SIG-M5 treated with dmso at 0.1 percent for 504 hours (cell line): Measurements from ENCODE around the gene IL1RAPL1.
"Not testable (repeated sequence)": the region's sequence is repeated elsewhere in the genome, so short reads cannot be mapped to it uniquely, and the experiment has no call there.

Source experiments
- DNase-seq: peaks from one replicate; lab custom pipeline; 2025; ENCODE audit not compliant: unreplicated experiment; lab: John Stamatoyannopoulos, UW

IL1RAPL1 gene

DNA sequence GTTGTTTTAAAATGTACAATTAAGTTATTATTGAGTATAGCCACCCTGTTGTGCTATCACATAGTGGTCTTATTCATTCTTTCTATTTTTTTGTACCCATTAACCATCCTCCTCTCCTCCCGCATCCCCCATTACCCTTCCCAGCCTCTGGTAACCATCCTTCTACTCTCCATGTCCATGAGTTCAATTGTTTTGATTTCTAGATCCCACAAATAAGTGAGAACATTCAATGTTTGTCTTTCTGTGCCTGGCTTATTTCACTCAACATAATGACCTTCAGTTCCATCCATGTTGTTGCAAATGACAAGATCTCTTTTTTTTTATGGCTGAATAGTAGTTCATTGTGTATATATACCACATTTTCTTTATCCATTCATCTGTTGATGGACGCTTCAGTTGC lies 179.3 kb downstream of the IL1RAPL1 start:
- not testable (repeated sequence) for DNase-seq

DNA sequence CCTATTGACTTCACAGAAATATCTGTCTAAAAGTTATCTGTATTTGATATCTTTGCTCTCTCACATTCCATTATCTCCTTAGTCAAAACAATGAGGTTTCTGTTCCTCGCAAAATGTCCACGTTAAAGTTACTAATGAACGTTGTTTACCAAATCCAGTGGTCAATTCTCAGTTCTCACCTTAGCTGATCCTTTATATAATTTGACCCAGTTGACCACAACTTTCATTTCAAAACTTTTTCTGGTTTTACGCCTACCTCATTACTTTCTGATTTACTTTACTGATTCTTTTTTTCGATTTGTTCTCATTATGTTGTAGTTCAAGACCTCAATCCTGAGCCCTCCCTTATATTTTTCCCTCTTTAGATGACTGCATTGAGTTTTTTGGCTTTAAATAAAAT lies 186.6 kb downstream of the IL1RAPL1 start:
- no peak for DNase-seq

DNA sequence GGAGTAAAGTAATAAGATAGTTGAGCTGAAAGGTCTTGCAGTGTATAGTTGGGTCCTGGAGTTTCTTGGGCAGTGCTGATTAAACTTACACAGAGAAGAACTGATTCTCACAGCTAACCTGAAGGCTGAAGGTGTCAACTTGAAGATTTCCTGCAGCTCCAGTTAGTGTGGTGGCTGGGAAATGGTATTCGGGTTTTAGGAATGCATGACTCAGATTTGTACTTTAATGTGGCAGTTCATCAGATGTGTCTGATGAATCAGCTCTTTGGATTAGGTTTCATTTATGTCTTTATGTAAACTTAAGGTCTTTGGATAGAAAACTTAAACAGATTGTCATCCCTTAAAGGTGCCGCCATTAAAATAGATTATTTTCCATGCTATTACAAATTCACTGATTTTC lies 200.0 kb downstream of the IL1RAPL1 start:
- no peak for DNase-seq

DNA sequence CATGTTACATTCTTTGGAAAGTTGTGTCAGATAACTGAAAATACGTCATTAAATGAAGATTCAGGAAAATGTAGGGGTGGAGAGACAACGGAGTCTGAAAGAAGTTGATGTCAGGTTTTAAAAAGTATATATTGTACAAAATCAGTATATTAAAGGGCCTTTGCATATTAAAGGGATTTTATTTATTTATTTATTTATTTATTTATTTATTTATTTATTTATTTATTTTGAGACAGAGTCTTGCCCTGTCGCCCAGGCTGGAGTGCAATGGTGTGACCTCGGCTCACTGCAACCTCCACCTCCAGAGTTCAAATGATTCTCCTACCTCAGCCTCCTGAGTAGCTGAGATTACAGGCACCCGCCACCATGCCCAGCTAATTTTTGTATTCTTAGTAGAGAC lies 213.4 kb downstream of the IL1RAPL1 start:
- DNase-seq: not testable (repeated sequence)

DNA sequence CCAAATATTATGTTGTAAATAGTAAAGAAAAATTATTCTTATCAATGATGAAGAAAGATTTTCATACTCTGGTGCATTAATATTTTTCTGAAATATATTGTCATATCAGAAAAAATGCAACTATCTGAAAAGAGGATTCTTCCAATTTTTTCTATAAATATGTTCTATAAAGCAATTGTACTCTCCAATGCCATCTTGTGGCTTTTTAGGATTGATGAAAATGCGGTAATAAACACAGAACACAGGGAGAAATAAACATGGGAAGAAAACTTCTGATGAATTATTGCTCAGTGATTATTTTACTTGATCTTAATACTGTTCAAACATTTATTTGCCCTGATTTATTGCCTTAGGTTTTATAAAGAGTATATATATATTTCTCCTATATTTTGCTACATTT lies 215.4 kb downstream of the IL1RAPL1 start:
- DNase-seq: no peak

DNA sequence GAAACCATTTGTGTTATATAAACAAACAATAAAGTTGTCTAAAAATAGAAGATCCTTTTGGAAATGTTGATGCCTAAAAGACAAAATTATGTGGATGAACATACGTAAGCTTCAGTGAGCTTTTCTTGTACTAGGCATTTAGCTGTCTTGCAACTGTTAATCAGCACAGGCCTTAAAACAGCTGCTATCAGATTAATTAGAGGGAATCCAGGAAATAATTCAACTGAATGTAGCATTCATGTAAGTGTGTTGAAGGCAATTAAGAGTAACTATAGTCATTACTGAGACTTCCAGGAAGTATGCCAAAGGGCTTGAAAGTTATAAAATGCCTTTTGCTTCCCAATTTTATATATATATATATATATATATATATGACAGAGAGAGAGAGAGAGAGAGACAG lies 248.7 kb downstream of the IL1RAPL1 start:
- DNase-seq: no peak

DNA sequence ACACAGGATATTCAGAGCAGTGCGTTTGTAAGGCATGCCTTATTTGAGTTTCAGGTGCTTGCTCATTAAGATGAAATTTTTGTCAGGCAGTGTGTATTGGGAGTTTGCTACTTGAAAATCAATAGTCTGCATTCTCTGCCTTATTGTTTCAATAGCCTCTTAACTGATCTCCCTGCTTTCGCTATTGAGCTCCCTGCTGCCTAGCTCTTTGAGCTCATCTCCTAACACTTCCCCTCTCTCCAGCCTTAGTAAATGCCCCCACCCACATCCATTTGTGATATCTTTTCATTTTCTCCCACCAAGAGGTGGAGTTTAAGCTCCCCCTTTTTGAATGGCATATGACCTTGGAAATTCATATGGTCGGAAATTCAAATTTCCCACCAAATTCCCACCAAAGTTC lies 256.6 kb downstream of the IL1RAPL1 start:
- DNase-seq: no peak

DNA sequence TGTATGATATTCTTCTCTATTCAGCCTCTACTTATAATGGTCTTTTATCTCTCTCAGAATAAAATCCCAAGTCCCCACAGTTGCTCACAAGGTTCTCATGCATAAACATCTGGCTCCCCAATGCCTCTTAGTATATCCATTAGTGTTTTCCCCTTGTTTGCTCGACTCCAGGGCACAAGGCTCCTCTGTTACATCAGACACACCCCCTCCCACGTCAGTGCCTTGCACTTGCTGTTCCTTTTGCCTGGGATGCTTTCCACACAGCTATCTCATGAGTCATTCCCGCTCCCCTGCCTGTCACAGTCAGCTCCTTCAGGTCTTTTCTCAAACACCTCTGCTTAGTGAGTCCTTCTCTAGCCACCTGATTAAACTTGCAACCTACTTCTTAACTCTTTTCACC lies 260.2 kb downstream of the IL1RAPL1 start:
- DNase-seq: no peak

DNA sequence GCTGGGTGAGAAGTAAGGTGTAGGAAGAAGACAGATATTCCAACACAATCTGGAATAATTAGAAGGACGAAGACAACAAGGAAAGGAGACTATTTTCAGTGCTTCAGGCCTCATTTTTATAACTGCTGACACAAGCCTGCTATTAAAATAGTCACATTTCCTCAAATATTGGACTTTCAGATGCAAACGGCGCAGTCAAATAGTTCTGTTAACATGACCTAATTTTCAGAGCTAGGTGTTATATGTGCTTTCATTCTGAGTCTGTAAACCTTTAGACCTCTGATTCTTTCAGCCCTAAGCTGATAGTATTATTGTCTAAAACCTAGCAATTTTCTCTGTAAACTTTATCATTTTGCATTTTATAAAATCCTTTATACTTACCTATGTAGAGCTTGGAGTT lies 261.5 kb downstream of the IL1RAPL1 start:
- DNase-seq: no peak

DNA sequence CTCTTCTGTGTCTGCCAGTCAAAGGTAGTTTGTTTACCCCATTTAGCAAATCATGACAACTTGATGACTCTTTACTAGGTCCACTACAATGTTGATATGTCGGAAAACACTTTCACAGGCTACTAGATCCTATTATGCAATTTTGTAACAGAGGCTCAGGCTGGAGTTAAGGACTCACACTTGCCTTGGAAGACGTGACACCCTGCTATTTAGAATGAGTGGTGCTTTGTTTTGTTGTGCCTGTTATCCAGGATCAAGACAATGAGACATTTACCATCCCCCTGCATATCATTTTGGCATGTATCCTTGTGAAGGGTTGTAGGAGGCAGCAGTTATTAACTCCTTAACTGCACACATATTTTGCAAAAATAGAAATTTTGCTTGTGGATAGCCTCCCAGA lies 263.7 kb downstream of the IL1RAPL1 start:
- DNase-seq: no peak

DNA sequence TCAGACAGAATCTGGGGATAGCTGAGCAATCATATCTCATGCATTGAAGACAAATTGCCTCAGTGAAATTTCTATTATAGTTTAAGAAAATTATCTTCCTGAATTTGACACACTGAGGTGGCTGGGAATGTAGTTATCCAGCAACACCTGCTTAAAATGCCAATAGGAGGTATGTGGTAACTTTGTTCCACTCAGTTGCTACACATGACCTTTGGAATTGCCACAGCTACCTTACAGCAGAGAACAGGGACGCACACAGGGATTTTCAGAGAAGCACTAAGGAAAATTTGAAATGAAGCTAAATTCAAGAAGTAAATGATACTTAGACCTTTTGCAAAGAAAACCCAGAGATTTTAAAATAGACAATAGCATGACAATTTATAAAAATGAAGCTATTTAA lies 264.6 kb downstream of the IL1RAPL1 start:
- DNase-seq: no peak

DNA sequence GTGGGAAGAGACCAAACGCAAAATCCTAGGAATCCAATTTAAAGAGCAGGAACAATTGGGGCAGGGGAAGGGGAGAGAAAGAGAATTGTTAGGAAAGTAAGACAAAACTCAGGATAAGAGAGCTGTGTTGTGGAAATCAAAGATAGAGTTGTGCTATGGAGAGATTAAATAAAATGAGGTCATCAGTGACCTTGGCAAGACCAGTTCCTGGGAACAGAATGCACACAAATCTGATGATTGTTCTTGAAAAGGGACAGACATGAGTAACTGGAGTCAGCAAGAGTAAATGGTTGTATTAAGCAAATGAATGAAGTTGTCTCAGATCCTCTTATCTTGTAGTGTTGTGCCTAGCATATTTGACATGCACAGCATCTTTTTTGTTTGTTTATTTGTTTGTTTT lies 267.4 kb downstream of the IL1RAPL1 start:
- DNase-seq: no peak

DNA sequence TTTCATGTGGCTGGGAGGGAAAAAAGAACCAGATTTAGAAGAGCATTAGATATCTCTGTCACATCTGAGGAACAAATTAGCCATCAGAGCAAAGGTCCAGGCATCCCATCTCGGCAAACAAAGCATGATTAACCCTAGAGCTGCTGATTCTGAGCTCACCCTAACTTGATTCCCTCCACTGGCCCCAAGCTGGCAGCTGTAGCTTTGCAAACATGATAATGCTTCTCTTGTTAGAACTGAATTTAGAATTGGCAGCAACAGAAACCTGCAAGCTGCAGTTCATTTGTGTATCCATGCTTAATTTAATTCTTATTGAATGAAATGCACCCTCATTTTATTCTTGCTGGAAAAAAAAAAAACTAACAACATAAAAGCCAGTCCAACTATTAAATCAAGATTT lies 289.2 kb downstream of the IL1RAPL1 start:
- DNase-seq: no peak

DNA sequence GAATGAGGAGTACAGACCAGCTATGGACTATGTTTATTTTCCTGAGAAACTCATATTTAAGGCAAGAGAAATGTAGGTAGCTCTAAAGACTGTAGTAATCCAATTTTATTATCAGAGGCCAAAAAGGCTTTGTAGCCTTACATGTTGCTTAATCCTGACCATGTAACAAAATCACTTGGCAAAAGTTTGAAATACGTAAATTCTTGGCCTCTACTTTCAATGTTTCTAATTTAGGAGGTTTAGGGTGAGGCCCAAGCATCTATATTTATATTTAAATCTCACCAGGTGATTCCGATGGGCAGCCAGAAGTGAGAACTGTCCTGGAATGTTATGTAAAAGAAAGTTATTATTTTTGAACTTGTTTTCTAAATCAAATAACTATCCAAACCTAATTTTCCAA lies 289.7 kb downstream of the IL1RAPL1 start:
- no peak for DNase-seq

DNA sequence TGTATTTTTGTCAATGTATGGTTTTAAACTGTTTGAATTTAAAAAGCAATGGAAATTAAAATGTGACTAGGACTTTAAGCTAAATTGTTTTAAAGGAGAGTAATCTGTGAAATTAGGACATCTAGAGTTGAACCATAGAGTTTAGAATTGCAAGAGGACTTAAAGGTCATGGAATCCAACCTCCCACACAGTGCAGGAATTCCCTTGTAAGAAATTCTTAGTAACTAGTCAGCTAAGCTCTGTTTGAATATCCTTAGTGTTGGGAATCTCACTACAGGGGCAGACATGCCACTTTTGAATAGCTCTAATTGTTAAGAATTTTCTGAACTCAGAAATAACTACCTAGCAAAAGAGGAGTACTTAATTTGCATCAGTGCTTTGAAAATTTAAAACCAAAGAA lies 292.9 kb downstream of the IL1RAPL1 start:
- no peak for DNase-seq

DNA sequence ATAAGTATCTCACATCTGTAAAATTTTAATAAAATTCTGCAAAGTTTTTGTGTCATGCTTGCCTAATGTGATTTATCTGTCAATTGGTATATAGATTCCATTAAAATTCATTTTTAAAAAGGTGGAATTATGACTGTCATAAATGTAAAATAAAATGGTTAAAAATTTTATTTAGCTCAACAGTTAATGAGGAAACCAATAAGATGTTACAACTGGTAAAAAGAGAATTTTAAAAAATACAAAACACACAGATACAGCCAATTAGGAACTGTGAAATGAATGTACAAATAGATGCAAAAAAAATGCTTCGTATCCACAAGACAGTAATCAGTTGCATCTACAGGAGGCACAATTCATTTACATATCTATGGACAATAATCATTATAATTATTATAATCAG lies 297.6 kb downstream of the IL1RAPL1 start:
- DNase-seq: no peak

DNA sequence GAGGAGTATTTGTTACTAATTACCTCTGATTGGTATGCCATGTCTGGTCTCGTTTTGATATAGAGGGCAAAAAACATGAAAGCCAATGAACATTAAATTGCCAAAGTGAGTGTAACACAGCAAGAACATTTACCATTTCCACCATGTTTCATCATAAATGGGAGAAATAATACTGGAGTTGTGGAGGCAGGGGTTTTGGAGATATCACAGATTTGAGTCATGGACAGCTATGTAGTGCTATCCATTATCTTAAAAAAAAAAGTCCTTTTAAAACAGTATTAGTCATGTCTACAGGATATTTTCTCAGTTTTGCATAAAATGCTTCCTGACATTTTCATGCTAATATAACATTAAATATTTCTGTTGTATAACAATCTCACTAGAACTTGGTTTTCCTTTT lies 301.2 kb downstream of the IL1RAPL1 start:
- no peak for DNase-seq

DNA sequence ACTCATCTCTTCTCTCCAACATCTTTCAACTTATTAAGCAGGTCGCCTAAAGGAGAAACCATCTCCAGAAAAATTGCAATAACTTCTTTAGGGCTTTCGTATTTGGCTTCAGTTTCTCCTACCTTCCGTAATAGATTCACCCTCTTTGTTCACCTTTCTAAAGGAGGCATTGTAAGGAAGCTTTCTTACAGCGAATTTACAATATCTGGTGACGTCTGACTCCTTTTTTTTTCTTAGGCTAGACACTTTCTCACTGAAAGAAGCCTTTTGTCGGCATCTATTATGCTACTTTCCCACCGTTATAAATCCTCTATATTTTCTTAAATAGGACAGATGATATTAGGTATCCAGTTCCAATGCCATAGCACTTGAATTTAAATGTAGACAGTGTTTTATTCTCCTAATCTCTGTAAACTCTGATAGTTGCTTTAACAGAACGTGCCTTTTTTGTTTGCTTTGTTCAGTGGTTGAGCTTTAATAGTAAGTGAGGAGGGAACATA lies 302.4 kb downstream of the IL1RAPL1 start:
- DNase-seq: no peak

DNA sequence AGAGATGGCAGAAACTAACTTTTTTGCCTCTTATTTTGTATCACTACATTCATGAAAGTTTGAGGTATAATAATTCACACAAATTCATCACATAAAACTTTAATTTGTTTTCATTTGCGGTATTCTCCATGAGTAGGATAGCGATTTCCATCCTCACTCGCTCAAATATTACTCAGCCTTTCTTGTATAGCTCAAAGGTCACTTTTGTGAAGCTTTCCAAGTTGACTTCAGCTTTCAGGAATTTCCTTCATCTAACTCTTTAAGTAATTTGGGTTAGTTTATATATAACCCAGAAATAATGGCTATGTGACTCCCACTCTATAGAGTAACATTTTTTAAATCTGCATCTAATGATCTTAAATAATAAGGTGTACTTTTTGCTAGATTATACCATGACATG lies 314.4 kb downstream of the IL1RAPL1 start:
- DNase-seq: no peak

DNA sequence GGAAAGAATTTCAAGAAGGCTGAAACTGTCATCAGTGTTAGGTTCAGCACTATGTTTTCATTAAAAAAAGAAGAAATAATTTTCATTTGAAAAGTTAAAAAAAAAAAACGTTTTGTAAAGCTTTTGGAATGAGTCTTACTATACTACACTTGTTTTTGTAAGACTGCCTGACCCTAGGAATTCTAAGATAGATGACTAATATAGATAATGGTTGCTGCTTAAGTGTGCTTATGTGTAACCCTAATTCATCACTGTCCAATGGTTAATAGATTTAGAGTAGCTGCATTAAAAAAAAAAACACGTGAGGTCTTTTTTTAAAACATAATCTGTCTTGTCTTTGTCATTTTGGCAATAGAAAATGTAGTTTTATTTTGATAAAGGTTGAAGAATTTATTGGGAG lies 323.2 kb downstream of the IL1RAPL1 start:
- no peak for DNase-seq

DNA sequence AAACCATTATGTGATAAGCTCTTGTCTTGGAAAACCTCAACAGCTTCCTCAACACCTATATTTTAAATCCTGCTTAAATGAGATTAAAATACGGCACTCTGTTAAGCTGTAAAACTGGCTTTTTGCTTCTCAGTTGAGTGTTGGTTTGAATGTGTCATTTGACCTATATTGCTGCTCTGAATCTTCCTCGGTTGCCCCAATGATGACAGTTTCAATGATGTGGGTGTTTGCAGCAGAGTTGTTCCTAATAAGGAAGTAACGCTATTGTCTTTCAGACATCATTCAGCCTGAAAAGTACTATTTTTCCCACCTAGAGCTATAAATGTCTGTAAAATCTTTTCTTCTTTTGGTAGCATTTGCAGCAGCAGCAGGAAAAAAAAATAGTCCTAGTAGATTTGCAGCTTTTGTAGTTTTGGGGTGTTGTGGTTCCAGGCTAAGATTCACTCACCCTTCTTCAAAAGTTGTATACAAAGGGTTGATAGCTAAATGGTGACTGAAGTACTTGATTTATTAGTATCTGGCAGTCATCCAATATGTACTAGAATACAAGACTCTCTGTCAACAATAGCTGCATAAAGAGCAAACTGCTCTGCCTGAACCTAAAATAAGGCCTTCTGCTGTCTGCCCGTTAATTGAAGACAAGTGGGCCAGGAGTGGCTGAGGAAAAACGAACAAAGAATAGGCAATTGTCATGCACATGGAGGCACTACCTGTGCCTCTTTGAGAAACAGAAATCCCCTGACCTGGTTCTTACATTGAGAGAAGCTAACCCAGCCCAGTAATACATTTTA lies 333.1 kb downstream of the IL1RAPL1 start:
- no peak for DNase-seq

DNA sequence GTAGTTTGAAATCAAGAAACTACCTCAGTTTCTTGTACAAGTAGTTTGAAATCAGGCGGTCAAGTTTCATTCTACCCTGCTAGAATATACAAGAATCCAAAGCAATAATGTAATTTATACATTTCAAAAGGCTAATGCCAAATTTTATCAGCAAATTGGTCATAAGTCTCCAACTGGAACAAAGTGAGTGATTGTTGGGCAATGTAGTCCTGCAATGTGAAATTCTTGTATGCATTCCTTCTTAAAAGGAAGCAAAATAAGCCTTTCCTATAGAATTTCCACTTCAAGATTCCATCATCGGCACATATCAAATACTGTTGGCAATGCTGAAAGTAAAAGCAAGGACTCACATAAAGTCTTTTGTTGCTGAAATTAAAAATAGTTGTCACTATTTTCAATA lies 334.9 kb downstream of the IL1RAPL1 start:
- no peak for DNase-seq

DNA sequence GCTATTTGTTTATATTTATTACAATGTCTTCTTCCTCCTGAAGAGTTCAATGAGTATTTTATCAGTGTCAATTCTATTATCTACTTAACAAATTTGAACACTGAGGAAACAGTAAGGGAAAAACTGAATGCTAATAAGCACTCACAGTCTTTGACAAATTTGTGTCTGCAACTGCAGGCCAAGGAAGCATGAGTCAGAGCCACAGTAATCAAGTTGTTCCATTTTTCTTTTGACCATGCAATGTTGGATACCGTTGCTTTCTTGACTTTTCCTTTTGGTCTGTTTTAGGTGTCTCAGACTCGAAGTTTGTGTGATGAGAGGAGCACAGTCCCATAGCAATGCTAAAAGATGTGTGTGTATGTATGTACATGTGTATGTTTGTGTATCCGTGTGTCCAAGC lies 359.6 kb downstream of the IL1RAPL1 start:
- no peak for DNase-seq
